ENCODE results near the gene ADGRL2. TPM values are rescaled to one million over a fixed set of nuclear protein-coding genes. Genes with fewer than 3 reads are reported as not detected.
A peak's percentile ranks its signal among the peaks of the same experiment; 100 is the strongest.
"Not testable (repeated sequence)": the region's sequence is repeated elsewhere in the genome, so short reads cannot be mapped to it uniquely, and the experiment has no call there.

The ADGRL2 gene
- total RNA-seq, 1 donor = 104 TPM

DNA sequence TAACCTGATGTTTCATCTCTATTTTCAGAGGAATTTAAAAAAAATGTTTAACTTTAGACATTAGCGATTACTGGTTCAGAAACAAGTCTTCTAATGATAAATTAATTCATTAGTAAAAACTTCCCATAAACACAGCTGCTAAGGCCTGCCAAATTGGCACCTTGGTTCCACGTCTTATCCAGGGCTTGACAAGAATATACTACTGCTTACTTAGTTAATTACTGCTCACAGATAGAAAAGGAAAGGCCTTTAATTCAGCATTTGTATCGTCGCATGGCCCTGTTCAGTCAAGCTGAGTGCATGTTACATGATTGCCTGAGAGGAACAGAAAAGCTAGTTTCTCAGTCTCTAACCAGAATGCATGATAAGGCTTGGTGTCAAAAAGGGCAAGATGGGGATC, 84.6 kb downstream of the ADGRL2 start:
- DNase-seq (ENCODE audit: low read depth) = no peak
- no peak overlapping the region for H3K4me3 ChIP-seq (ENCODE audit: low read depth, low read length)
- TF ChIP-seq, protein P1, sequence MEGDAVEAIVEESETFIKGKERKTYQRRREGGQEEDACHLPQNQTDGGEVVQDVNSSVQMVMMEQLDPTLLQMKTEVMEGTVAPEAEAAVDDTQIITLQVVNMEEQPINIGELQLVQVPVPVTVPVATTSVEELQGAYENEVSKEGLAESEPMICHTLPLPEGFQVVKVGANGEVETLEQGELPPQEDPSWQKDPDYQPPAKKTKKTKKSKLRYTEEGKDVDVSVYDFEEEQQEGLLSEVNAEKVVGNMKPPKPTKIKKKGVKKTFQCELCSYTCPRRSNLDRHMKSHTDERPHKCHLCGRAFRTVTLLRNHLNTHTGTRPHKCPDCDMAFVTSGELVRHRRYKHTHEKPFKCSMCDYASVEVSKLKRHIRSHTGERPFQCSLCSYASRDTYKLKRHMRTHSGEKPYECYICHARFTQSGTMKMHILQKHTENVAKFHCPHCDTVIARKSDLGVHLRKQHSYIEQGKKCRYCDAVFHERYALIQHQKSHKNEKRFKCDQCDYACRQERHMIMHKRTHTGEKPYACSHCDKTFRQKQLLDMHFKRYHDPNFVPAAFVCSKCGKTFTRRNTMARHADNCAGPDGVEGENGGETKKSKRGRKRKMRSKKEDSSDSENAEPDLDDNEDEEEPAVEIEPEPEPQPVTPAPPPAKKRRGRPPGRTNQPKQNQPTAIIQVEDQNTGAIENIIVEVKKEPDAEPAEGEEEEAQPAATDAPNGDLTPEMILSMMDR (IDR thresholded peaks at IDR 0.05; ENCODE audit: insufficient read depth, low read length) = no peak

DNA sequence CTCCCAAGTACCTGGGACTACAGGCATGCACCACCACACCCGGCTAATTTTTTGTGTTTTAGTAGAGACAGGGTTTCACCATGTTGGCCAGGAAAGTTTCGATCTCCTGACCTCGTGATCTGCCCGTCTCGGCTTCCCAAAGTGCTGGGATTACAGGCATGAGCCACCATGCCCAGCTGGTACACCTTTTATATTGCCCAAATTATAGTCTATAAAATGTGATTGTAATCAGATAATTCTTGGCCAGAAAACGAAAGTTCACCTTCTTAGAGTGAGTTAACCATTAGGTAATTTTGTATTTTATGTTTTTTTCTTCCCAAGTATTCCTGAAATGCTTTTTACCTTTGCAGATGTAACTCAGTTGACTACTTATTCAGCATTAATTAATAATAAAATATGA, 85.6 kb downstream of the ADGRL2 start:
- H3K4me3 ChIP-seq (ENCODE audit: low read depth, low read length); DNase-seq (ENCODE audit: low read depth): not testable (repeated sequence)

DNA sequence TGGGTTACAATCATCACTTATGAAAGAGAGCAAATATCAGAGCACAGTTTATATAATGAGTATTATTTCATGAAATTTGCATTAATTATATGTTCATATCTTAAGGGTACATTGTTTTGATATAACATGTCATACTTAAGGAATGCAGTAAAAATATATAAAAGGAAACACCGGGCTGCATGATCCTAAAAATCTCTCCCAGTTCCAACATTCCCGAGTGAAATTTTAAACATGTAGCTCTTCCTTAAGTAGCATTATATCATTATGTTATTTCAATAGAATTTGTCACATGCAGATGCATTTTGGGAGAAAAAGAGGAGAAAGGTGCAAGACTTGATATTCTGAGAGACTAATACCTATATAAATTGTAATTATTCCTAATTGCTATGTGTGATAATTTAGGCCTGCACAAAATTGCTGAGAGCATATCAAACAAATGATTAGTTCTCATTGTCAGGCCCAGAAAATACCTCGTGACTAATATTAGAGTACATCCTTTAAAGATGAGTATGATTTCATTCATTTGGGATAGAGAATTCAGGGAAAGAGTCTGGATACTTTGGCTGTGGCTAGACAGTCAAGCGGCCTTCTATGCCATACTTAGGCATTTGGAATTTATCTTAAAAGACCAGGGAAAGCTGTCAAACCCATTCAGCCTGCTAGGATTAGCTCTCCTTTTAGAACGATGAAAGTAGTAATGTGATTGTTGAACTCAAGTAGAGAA, 86.8 kb downstream of the ADGRL2 start:
- DNase-seq (ENCODE audit: low read depth) = peak; percentile 25
- no peak overlapping the region for H3K4me3 ChIP-seq (ENCODE audit: low read depth, low read length)
- TF ChIP-seq, protein P1 (IDR thresholded peaks at IDR 0.05; ENCODE audit: insufficient read depth, low read length) = no peak

DNA sequence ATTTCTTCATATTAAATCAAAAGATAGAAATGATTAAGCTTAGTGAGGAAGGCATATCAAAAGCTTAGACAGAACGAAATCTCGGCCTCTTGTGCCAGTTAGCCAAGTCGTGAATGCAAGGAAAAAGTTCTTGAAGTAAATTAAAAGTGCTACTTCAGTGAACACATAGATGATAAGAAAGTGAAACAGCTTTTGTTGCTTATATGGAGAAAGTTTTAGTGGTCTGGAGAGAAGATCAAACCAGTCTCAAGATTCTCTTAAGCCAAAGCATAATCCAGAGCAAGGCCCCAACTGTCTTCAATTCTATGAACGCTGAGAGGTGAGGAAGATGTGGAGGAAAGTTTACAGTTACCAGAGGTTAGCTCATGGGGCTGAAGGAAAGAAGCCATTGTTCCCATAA, 88.4 kb downstream of the ADGRL2 start:
- TF ChIP-seq, protein P1 (IDR thresholded peaks at IDR 0.05; ENCODE audit: insufficient read depth, low read length) = no peak
- H3K4me3 ChIP-seq (ENCODE audit: low read depth, low read length) = no peak overlapping the region

DNA sequence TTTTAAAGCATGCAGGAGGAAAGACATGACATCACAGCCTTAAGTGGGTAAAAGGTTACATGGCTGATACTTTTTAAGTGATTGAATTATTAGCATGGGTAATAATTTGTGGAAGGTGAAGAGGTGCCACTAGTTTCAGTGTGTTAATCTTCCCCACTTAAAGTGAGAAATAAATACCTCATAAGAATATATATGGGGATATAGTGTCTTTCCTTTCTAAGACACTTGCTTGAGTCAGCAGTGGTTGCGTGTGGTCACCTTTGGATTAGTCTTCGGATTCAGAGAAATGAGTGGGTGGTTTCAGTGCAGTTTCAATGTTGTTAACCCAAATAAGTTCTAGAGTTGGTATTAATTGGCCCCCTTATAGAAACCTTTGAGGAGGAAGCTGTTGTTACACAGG, 94.1 kb downstream of the ADGRL2 start:
- DNase-seq (ENCODE audit: low read depth) = no peak
- H3K4me3 ChIP-seq (ENCODE audit: low read depth, low read length) = no peak overlapping the region
- TF ChIP-seq, protein P1 (IDR thresholded peaks at IDR 0.05; ENCODE audit: insufficient read depth, low read length) = no peak

More for the DNA sequence above, 88.4 kb downstream of the ADGRL2 start:
- no peak for DNase-seq (ENCODE audit: low read depth)

DNA sequence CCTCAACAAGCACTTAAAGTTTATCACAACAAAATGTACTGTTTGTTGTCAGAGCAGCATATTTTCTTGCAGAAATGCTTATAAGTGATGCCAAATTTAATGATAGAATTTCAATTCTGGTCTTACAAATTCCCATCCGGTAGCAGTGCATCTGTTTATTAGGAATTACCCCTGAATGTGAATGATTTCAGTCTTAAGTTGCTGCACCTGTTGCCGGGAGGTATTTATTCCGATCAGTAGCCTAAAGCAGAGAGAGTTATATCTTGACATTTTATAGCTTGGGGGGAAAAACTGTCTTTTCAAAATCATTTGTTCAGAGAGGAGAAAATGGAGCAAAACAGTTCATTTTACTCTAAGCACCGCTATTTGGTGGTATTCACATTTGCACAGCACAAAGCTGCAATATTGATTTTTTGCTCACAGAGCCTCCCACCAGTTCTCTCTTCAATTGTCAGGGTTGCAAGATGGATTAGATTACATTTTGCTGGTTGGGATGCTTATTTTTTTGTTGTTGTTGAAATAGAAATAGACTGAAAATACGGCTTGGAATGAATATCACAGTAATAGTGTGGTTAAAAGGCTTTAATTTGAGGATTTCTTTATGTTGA, 98.6 kb downstream of the ADGRL2 start:
- DNase-seq (ENCODE audit: low read depth) = no peak
- no peak overlapping the region for H3K4me3 ChIP-seq (ENCODE audit: low read depth, low read length)
- TF ChIP-seq, protein P1 (IDR thresholded peaks at IDR 0.05; ENCODE audit: insufficient read depth, low read length) = no peak

DNA sequence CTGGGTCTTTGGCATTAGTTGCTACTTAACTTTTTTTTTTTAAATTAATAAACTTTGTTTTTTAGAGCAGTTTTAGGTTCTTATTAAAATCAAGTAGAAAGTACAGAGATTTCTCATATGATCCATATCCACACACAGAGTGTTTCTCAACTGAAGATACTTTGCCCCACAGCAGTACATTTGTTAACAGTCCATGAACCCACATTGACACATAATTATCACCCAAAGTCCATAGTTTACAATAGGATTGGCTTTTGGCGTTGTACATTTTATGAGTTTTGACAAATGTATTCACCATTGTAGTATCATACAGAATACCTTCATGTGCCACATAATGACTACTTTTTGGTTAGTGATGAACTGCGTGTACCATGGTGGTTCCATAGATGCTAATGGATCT, 106.8 kb downstream of the ADGRL2 start:
- no peak for DNase-seq (ENCODE audit: low read depth)
- TF ChIP-seq, protein P1 (IDR thresholded peaks at IDR 0.05; ENCODE audit: insufficient read depth, low read length) = no peak
- no peak overlapping the region for H3K4me3 ChIP-seq (ENCODE audit: low read depth, low read length)

All from fibroblast of the aortic adventitia (primary cell).